ELF-1 (cell line): Measurements from ENCODE around the gene ZFYVE28.

ENCODE experiments used
- DNase-seq: peaks from one replicate; pipeline ENCODE4 v3.0.0-alpha.2; 2016; ENCODE audit warnings: low read depth, low spot score

ZFYVE28 gene

GRCh38 chr4:2333356-2333841, 85.0 kb downstream of the ZFYVE28 start:
- DNase-seq: no peak

GRCh38 chr4:2332976-2333319, 85.5 kb downstream of the ZFYVE28 start:
- DNase-seq: no peak

DNA sequence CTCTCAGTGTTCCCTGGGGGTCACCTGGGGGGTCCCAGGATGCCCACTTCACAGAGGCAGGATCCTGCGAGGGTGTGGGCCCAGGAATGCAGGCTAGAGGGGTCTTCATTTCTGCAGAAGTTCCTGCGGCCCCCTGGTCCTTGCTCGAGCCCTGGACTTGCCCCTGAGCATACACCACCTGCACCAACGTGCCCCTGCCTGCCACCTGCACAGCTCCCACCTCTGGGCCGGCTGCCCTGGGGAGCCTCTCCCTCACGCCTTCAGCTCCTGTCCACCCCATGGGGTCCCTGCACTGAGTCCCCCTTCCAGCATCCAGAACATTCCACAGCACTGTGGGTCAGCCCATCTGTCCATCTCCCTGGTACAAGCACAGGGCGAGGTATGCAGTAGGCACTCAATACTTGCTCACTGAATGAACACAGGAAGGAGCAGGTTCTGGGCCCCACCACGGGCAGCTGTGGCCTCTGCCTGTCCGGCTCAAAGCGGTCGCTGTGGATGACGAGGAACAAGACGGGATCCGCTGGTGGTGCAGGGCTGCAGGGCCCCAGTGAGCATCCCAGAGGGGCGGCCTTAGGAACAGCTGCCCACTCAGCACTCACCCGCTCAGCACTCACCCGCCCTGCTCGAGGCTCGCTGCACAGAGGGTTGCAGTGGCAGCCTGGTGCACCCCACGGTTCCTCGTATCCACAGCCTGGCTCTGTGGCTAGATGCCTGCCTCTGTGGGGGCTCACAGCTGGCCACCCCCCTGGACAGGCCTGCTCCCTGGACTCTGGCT, 86.1 kb downstream of the ZFYVE28 start:
- no peak for DNase-seq

GRCh38 chr4:2331519-2332200, 86.8 kb downstream of the ZFYVE28 start:
- DNase-seq: no peak

- no peak for DNase-seq
Observed at GRCh38 chr4:2331043-2331420, 87.4 kb downstream of the ZFYVE28 start.

DNA sequence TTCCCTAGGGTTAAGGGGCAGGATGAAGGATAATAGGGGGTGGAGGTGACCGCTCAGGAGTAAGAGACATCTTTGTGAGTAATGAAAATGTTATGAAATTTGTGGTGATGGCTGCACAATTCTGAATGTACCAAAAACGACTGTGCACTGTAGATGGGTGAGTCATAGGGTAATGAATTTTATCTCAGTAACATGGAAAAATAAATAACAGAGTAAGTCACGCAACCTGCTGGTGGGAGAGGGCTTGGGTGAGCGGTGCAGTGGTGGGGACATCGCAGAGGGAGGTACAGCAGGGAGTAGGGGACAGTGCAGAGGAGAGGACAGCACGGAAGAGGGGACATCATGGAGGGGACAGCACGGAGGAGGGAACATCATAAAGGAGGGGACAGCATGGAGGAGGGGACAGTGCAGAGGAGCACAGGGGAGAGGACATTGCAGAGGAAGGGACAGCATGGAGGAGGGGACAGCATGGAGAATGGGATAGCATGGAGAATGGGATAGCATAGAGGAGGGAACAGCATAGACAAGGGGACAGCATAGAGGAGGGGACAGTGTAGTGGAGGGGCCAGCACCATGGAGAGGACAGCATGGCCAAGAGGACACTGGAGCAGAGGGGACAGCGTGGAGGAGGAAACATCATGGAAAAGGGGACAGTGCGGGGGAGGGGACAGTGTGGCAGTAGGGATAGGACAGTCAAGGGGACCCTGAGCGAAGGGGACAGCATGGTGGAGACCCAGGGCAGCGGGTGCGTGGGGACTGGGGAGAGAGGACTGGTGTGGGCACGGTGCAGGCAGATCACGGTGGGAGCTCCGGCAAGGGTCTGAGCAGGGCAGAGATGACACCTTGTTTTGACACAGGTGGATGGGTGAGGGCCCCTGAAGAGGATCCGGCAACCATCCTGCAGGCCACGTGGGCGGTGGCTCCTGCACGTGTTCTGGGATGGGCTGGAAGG, 88.1 kb downstream of the ZFYVE28 start:
- no peak for DNase-seq

DNA sequence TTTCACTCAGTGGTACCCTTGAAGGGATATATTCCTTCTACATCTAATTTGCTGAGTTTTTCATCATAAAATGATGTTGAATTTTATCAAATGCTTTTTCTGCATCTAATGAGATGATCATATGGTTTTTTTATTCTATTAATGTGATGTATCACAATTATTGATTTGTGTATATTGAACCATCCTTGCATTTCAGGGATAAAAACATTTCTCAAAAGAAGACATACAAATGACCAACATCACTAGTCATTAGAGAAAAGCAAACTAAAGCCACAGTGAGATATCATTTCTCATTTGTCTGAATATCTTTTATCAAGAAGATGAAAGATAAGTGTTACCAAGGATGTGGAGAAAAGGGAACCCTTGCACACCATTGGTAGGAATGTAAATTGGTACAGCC, 90.9 kb downstream of the ZFYVE28 start:
- DNase-seq: no peak

- DNase-seq: no peak
Observed at GRCh38 chr4:2324891-2325290, 93.6 kb downstream of the ZFYVE28 start.

DNA sequence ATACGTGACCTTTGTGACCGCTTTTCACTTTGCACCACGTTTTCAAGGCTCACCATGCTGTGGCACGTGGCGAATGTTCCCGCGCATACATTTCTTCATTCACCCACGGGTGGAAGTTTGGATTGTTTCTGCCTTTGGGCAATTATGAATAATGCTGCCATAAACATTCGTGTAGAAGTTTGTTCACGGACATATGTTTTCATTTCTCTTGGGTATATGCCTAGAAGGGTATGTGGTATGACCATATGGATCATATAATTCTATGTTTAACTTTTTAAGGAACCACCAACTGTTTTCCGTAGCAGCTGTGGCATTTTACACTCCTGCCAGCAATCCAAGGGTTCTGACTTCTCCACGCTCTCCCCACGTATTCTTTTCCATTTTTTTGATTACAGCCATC, 95.6 kb downstream of the ZFYVE28 start:
- DNase-seq: no peak

DNA sequence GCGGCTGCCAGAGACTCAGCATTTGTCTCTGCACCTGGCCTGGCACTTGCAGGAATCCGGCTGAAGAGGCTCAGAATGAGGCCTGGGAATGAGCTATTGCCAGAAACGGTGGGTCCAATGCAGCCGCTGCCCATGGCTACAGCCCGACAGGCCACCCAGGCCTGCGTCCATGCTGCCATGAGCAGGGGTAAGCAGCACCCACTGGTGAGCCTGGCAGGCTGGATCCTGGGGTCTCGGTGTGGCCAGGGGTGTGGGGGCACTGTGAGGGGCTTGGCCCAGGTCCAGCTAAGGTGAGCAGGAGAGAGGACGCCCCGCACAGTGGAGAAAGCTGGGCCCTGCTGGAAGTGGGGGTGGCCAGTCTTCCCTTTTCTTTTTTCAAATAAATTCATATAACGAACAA, 96.2 kb downstream of the ZFYVE28 start:
- DNase-seq: no peak

DNA sequence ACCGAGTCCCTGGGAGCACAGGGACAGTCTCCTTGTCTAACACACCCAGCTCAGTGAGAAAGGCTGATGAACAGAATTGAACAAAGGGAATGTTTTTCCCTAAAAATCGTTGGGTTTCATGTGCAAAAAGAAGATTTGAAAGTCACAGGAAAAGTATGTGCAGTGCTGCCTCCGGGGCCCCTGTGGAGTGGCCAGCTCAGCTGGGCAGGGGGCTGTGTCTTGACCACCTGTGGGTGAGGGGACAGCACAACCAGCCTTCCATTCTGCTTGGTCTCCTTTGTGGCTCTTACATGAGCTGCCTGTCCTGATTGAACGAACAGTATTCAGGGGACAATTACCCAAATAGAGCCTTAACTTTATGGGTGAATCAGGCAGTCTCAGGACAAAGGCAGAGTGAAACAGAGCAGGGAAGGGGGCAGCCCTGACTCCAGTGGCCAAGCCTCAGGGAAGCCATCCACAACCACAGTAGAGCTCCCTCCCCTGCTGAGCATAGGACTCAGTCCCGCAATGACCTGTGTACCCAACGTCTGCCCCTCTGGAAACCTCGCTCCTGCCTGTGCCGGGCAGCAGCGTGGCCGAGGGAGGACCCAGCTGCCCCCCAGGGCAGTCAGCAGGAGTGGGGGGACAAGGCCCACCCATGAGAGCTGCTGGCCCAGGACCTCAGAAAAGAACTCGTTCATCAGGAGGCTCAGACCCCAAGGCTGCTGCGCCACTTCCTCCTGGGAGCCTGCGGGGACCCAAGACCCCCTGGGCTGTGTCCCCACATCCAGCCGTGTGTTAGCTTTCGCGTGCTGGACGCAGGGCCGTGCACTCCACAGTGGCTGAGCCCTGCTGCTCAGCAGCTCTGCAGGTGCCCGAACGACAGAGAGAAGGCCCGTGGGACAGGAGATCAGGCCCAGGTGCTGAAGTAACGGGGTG, 96.9 kb downstream of the ZFYVE28 start:
- no peak for DNase-seq

DNA sequence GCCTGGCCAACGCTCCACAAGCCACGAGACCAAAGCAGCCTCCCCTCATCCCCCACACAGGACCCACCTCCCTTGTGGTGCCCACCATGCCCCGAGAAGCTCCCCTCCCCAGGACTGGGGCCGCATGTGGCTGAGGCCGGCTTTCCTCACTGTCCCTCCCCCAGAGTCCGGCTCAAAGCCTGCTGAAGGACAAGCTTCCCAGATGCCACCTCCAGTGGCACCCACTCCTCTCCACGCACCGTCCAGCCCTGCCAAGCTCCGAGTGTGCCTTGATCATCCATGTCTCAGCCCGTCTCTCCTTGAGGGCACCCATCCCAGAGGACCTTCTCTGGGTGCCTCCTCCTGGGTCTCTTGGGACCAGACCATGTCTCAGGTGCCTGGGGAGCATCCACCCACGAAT, 97.7 kb downstream of the ZFYVE28 start:
- DNase-seq: no peak

- no peak for DNase-seq
Observed at GRCh38 chr4:2320152-2320551, 98.3 kb downstream of the ZFYVE28 start.

- DNase-seq: no peak
Observed at GRCh38 chr4:2318885-2319284, 99.6 kb downstream of the ZFYVE28 start.

GRCh38 chr4:2318476-2318875, 100.0 kb downstream of the ZFYVE28 start:
- DNase-seq: no peak

DNA sequence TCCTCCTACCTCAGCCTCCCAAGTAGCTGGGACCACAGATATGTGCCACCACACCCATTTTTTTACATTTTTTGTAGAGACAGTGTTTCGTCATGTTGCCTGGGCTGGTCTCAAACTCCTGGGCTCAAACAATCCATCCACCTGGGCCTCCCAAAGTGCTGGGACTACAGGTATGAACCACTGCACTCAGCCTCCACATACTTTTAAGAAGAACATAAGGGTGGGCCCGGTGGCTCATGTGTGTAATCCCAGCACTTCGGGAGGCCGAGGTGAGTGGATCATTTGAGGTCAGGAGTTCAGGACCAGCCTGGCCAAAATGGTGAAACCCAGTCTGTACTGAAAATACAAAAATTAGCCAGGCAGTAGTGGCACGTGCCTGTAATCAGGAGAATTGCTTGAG, 105.1 kb downstream of the ZFYVE28 start:
- DNase-seq: no peak

DNA sequence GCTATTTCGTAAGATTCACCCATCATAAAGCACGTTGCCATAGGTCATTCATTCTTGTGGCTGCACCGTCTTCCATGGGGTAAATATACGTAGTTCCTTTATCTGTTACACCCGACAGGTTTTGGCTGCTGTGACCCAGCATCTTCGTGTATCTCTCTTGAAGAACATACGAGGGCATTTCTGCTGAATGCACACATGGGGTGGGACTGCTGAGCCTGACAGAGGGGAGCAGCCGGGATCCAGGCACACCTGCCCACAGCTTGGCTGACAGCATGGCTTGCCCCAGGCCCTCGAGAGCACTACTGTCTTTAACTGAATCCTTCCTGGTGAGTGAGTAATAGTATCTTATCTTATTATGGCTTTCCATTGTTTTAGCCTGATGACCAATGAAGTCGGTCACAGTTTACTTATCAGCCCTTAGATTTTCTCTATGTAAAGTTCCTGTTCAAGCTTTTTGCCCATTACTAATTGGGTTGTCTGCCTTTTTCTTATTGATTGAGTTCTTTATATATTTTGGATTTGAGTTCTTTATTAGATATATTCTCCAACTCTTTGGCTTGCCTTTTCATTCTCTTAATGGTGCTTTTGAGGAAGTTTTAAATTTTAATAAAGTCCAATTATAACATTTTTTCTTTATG, 111.6 kb downstream of the ZFYVE28 start:
- DNase-seq: no peak

DNA sequence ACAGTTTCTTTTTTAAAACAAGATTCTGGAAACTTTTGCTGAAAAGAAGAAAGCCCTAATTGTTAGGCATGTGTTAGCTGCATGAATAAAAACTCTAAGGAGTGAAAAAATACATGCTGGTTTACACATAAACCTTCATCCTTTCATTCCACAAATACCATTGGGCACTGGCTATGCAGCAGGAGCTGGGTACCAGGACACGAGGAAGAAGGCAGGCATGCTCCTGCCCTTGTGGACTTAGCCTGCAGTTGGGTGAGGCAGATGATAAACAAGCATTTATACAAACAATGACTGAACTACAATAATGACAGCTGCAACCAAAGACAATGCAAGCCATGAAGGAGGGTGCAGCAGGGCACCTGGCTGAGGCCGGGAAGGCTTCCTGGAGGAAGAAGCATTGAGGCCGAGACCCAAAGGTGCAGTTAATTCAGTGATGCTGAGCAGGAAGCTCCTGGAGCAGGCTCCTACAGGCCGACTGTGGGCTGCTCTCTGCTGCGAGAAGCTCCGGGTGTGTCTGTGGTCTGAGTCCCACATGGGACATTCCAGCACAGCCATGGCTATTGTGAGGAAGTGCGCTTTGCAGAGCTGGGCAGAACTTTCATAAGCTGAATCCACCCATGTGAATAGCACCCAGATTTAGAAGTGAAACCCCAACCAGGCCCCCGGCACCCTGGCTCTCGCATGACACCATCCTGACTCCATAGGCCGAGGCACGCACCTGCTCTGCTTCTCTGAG, 112.5 kb downstream of the ZFYVE28 start:
- no peak for DNase-seq

- no peak for DNase-seq
Observed at GRCh38 chr4:2304877-2305561, 113.4 kb downstream of the ZFYVE28 start.
